ENCODE data around the gene NME7. TPM values are rescaled to one million over a fixed set of nuclear protein-coding genes. Genes with fewer than 3 reads are reported as not detected.

NME7 gene
- total and polyA plus RNA-seq, 4 donors: 7.8 to 26.5 (median 9.4) TPM

GRCh38 chr1:169149555-169150286, 217.9 kb downstream of the NME7 start:
- Histone ChIP-seq H3K4me3 (ENCODE audit: low read depth in 1 of 3, low read length in 3 of 3) (no peak overlapping the region), H3K27me3 (ENCODE audit: control insufficient read depth in 4 of 4, insufficient read depth in 4 of 4, low read length in 3 of 4) (no peaks in the 10 kb centered on the region), H3K27ac (ENCODE audit: low read depth in 1 of 2, low read length in 2 of 2) (no peak overlapping the region), H3K9me3 (ENCODE audit: control insufficient read depth in 4 of 4, low read length in 3 of 4) (no peaks in the 10 kb centered on the region), H3K36me3 (ENCODE audit: control insufficient read depth in 4 of 4, insufficient read depth in 3 of 4, low read depth in 1 of 4, low read length in 3 of 4) (no peaks in the 10 kb centered on the region), H3K4me1 (ENCODE audit: control insufficient read depth in 4 of 4, insufficient read depth in 4 of 4, low read length in 3 of 4) (peaks cover 8 to 26% (median 21%) of the 10 kb centered on the region in 4 donors), H3K9ac (ENCODE audit: low read depth in 1 of 2, low read length in 2 of 2) (no peak overlapping the region)
- DNase-seq (ENCODE audit: low spot score): no peak
- 79% methylated on average over 2 of the region's 2 CpGs for WGBS
- TF ChIP-seq SP1 (IDR thresholded peaks at IDR 0.05) (no peak), CTCF (IDR thresholded peaks at IDR 0.05; ENCODE audit: low read depth, low read length, missing input control) (no peak), FOXA2 (IDR thresholded peaks at IDR 0.05) (no peak), YY1 (IDR thresholded peaks at IDR 0.05) (no peak), HNF4A (conservative IDR thresholded peaks at IDR 0.05) (no peak)
- TF ChIP-seq, protein P1, sequence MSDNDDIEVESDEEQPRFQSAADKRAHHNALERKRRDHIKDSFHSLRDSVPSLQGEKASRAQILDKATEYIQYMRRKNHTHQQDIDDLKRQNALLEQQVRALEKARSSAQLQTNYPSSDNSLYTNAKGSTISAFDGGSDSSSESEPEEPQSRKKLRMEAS (IDR thresholded peaks at IDR 0.05): no peak

- no peak overlapping the region for H3K9ac ChIP-seq (ENCODE audit: low read depth in 1 of 2, low read length in 2 of 2)
- peak overlapping the region; percentile 68 to 87 for H3K27ac ChIP-seq (ENCODE audit: low read depth in 1 of 2, low read length in 2 of 2)
Measured at GRCh38 chr1:169148472-169149252, 218.9 kb downstream of the NME7 start.

More at GRCh38 chr1:169148472-169149252, 218.9 kb downstream of the NME7 start:
- no peaks in the 10 kb centered on the region for H3K36me3 ChIP-seq (ENCODE audit: control insufficient read depth in 4 of 4, insufficient read depth in 3 of 4, low read depth in 1 of 4, low read length in 3 of 4)
- TF ChIP-seq FOXA1 (IDR thresholded peaks at IDR 0.05) (peak; percentile 78), YY1 (IDR thresholded peaks at IDR 0.05) (peak; percentile 95), SP1 (IDR thresholded peaks at IDR 0.05) (peak; percentile 97), EGR1 (IDR thresholded peaks at IDR 0.05; ENCODE audit: low read depth in 2 of 2) (peak in 1 of 2 donors; percentile 24), GABPA (IDR thresholded peaks at IDR 0.05 in 1 of 2, conservative IDR thresholded peaks at IDR 0.05 in 1 of 2) (peak in 1 of 2 donors; percentile 26), HNF4G (IDR thresholded peaks at IDR 0.05) (peak; percentile 100), JUND (IDR thresholded peaks at IDR 0.05) (peak; percentile 93 to 96), ZBTB33 (IDR thresholded peaks at IDR 0.05) (peak; percentile 79), REST (IDR thresholded peaks at IDR 0.05) (peak; percentile 86), FOXA2 (IDR thresholded peaks at IDR 0.05) (peak; percentile 50), NR2F2 (IDR thresholded peaks at IDR 0.05) (peak; percentile 92), HNF4A (conservative IDR thresholded peaks at IDR 0.05) (peak; percentile 100), CTCF (IDR thresholded peaks at IDR 0.05; ENCODE audit: low read depth, low read length, missing input control) (no peak), TAF1 (conservative IDR thresholded peaks at IDR 0.05) (peak; percentile 43), RAD21 (IDR thresholded peaks at IDR 0.05) (peak; percentile 59 to 61), RXRA (IDR thresholded peaks at IDR 0.05) (peak; percentile 93 to 94)
- TF ChIP-seq, protein P2, sequence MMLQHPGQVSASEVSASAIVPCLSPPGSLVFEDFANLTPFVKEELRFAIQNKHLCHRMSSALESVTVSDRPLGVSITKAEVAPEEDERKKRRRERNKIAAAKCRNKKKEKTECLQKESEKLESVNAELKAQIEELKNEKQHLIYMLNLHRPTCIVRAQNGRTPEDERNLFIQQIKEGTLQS (IDR thresholded peaks at IDR 0.05): peak; percentile 86
- TF ChIP-seq, protein P1 (IDR thresholded peaks at IDR 0.05): peak; percentile 82
- no peak overlapping the region for H3K4me3 ChIP-seq (ENCODE audit: low read depth in 1 of 3, low read length in 3 of 3)
- DNase-seq (ENCODE audit: low spot score): no peak
- peaks cover 8 to 35% (median 28%) of the 10 kb centered on the region in 4 donors for H3K4me1 ChIP-seq (ENCODE audit: control insufficient read depth in 4 of 4, insufficient read depth in 4 of 4, low read length in 3 of 4)
- H3K27me3 ChIP-seq (ENCODE audit: control insufficient read depth in 4 of 4, insufficient read depth in 4 of 4, low read length in 3 of 4): no peaks in the 10 kb centered on the region
- H3K9me3 ChIP-seq (ENCODE audit: control insufficient read depth in 4 of 4, low read length in 3 of 4): no peaks in the 10 kb centered on the region
- WGBS: 30% methylated on average over 5 of the region's 5 CpGs

Measured in liver (tissue), 9 donors.